ENCODE measurements around the gene SAP25.

- TF ChIP-seq CEBPB (IDR thresholded peaks at IDR 0.05; ENCODE audit: low read depth, low read length): no peak
- no peak for TF ChIP-seq ATF2 (IDR thresholded peaks at IDR 0.05; ENCODE audit: low read length)
- TF ChIP-seq TAF1 (IDR thresholded peaks at IDR 0.05; ENCODE audit: low read depth, low read length): no peak
- TF ChIP-seq KDM5A (IDR thresholded peaks at IDR 0.05; ENCODE audit: low read length): no peak
Measured at GRCh38 chr7:100547872-100548271, 25.8 kb downstream of the SAP25 start.
